ENCODE results near the gene TBX2. TPM values are rescaled to one million over a fixed set of nuclear protein-coding genes. Genes with fewer than 3 reads are reported as not detected.

TBX2 gene
- total RNA-seq, 2 experiments from 2014 or later: not detected

DNA sequence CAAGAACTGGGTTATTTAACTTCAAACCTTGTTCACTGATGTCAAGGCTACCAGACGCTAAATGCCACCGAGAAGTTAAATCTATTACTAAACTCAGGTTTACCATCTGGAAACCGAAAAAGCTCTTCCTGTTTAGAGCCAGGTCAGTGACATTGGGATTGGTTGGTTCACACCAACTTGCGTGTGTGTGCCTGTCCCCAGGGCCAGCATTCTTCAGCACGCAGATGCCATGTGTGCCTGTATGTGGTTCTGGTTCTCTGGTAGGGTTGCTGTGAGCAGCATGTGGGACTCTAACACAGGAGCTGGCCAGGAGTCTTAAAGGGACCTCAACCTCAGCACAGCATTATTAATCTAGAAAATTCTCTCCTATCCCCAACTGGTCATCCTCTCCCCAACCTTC, 18.1 kb upstream of the TBX2 start:
- ChIA-PET POLR2A (no interaction called here), CTCF (no interaction called here)
- ATAC-seq (no peak), DNase-seq (no peak)
- intact Hi-C loops (cut with micrococcal nuclease): no loop called here
- Mint-ChIP-seq H3K4me3 (no peak overlapping the region), H3K27ac (no peak overlapping the region), H3K9me3 (no peaks in the 10 kb centered on the region), H3K27me3 (no peaks in the 10 kb centered on the region), H3K4me1 (ENCODE audit: low read depth) (no peaks in the 10 kb centered on the region), H3K36me3 (ENCODE audit: low read depth) (no peaks in the 10 kb centered on the region)
- TF ChIP-seq CTCF (IDR thresholded peaks at IDR 0.05): no peak

GRCh38 chr17:61382796-61383688, 16.6 kb upstream of the TBX2 start:
- Mint-ChIP-seq H3K4me1 (ENCODE audit: low read depth) (no peaks in the 10 kb centered on the region), H3K36me3 (ENCODE audit: low read depth) (no peaks in the 10 kb centered on the region), H3K4me3 (no peak overlapping the region), H3K27ac (no peak overlapping the region), H3K27me3 (no peaks in the 10 kb centered on the region), H3K9me3 (no peaks in the 10 kb centered on the region)
- no peak for ATAC-seq
- POLR2A ChIA-PET: no interaction called here
- intact Hi-C loops (cut with micrococcal nuclease): no loop called here
- CTCF ChIA-PET: no interaction called here
- no peak for TF ChIP-seq CTCF (IDR thresholded peaks at IDR 0.05)
- no peak for DNase-seq

DNA sequence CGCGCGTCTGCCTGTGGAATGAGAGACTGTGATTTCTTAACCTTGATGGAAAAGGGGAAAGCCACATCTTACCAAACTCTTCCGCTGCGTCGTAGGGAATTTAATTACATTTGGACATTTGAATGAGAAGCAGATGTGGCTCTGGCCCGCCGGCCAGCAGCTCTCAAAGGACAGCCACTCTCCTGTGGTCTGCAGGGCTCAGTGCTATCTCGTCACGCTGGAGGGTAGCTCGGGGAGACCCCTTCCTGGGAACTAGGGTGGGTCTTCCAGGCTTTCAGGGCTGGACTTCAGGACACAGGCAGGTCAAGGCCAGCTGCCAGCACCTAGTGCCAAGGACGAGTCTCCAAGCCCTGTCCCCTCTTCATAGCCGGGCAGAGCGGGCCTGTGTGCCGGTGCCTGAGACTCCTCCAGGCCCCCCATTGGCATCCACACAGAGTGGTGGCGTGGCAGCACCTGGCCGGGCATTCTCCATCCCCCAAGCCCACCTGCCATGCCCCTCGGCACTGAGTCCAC, 15.9 kb upstream of the TBX2 start:
- ATAC-seq: no peak
- H3K4me1 Mint-ChIP-seq (ENCODE audit: low read depth): no peaks in the 10 kb centered on the region
- TF ChIP-seq CTCF (IDR thresholded peaks at IDR 0.05): no peak
- no peak overlapping the region for H3K4me3 Mint-ChIP-seq
- no peak overlapping the region for H3K27ac Mint-ChIP-seq
- ChIA-PET CTCF (no interaction called here), POLR2A (no interaction called here)
- no peak for DNase-seq
- no peaks in the 10 kb centered on the region for H3K27me3 Mint-ChIP-seq
- intact Hi-C loops (cut with micrococcal nuclease): no loop called here
- H3K9me3 Mint-ChIP-seq: no peaks in the 10 kb centered on the region
- H3K36me3 Mint-ChIP-seq (ENCODE audit: low read depth): no peaks in the 10 kb centered on the region

DNA sequence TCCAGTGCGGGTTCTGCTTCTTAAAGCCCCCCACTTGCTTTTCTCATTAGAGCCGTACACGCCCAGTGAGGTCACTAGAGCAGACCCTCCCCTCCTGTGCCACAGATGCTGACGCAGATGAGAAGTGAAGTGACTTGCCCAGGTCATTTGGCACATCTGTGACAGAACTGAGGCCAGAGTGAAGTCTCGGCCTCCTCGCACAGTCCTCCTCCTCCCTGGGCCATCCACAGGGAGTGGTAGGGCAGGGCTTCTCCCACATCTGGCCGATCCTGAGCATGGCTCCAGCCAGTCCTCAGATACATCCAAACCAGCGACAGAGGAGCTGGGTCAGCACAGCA, 15.3 kb upstream of the TBX2 start:
- TF ChIP-seq CTCF (IDR thresholded peaks at IDR 0.05): no peak
- POLR2A ChIA-PET: no interaction called here
- H3K9me3 Mint-ChIP-seq: no peaks in the 10 kb centered on the region
- no peak for DNase-seq
- ATAC-seq: no peak
- CTCF ChIA-PET: no interaction called here
- H3K4me1 Mint-ChIP-seq (ENCODE audit: low read depth): no peaks in the 10 kb centered on the region
- intact Hi-C loops (cut with micrococcal nuclease): no loop called here
- H3K27ac Mint-ChIP-seq: no peak overlapping the region
- H3K27me3 Mint-ChIP-seq: peaks cover 3% of the 10 kb centered on the region
- no peaks in the 10 kb centered on the region for H3K36me3 Mint-ChIP-seq (ENCODE audit: low read depth)
- H3K4me3 Mint-ChIP-seq: no peak overlapping the region

GRCh38 chr17:61384692-61385576, 14.7 kb upstream of the TBX2 start:
- DNase-seq (no peak), ATAC-seq (no peak)
- no peak overlapping the region for H3K27ac Mint-ChIP-seq
- H3K9me3 Mint-ChIP-seq: no peaks in the 10 kb centered on the region
- ChIA-PET POLR2A (no interaction called here), CTCF (interaction anchor here (1.0 kb wide), 1 partner anchor 421 kb away, joined by 3 read pairs; no protein-coding TSS in a partner anchor)
- no peak for TF ChIP-seq CTCF (IDR thresholded peaks at IDR 0.05)
- intact Hi-C loops (cut with micrococcal nuclease): no loop called here
- no peaks in the 10 kb centered on the region for H3K36me3 Mint-ChIP-seq (ENCODE audit: low read depth)
- no peak overlapping the region for H3K4me3 Mint-ChIP-seq
- peaks cover 3% of the 10 kb centered on the region for H3K27me3 Mint-ChIP-seq
- no peaks in the 10 kb centered on the region for H3K4me1 Mint-ChIP-seq (ENCODE audit: low read depth)

All from activated CD8-positive, alpha-beta T cell treated with anti-CD3 and anti-CD28 coated beads for 36 hours (primary cell).